ENCODE data around the gene BACH2.

Gene BACH2

DNA sequence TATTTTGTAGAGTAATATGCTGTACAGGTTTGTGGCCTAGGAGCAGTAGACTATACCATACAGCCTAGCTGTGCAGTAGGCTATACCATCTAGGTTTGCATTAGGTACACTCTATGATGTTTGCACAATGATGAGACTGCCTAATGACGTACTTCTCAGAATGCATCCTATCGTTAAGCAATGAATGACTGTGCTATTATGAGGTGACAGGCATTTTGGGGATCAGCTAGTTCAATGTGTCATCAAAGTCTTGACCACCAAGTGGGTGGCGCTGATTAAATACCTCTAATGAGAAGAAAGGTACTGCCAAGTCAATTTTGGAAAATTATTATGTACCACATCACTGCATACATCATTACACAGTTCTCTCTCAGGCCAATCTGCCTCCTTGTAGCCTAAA is 190.2 kb downstream of the BACH2 start:
- H3K4me1 ChIP-seq = no peaks in the 10 kb centered on the region
- H3K9me3 ChIP-seq (ENCODE audit: control insufficient read depth, low read length) = no peaks in the 10 kb centered on the region
- no peak overlapping the region for H3K4me2 ChIP-seq (ENCODE audit: low read length)
- no peaks in the 10 kb centered on the region for H3K79me2 ChIP-seq
- no peak overlapping the region for H3K9ac ChIP-seq
- no peak overlapping the region for H3K27ac ChIP-seq
- H3K4me3 ChIP-seq (ENCODE audit: low read depth, low read length) = no peak overlapping the region
- H3K27me3 ChIP-seq (ENCODE audit: control insufficient read depth, insufficient read depth, low read length) = no peaks in the 10 kb centered on the region
- H3K36me3 ChIP-seq (ENCODE audit: control insufficient read depth, insufficient read depth, low read length) = no peaks in the 10 kb centered on the region
- H2AFZ ChIP-seq = no peak overlapping the region
- TF ChIP-seq, protein P1, sequence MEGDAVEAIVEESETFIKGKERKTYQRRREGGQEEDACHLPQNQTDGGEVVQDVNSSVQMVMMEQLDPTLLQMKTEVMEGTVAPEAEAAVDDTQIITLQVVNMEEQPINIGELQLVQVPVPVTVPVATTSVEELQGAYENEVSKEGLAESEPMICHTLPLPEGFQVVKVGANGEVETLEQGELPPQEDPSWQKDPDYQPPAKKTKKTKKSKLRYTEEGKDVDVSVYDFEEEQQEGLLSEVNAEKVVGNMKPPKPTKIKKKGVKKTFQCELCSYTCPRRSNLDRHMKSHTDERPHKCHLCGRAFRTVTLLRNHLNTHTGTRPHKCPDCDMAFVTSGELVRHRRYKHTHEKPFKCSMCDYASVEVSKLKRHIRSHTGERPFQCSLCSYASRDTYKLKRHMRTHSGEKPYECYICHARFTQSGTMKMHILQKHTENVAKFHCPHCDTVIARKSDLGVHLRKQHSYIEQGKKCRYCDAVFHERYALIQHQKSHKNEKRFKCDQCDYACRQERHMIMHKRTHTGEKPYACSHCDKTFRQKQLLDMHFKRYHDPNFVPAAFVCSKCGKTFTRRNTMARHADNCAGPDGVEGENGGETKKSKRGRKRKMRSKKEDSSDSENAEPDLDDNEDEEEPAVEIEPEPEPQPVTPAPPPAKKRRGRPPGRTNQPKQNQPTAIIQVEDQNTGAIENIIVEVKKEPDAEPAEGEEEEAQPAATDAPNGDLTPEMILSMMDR (IDR thresholded peaks at IDR 0.05) = no peak

- H3K4me2 ChIP-seq (ENCODE audit: low read length) = no peak overlapping the region
- H2AFZ ChIP-seq = no peak overlapping the region
- TF ChIP-seq, protein P1 (IDR thresholded peaks at IDR 0.05) = no peak
- H3K27ac ChIP-seq = no peak overlapping the region
- no peak overlapping the region for H3K9ac ChIP-seq
- H3K4me1 ChIP-seq = no peaks in the 10 kb centered on the region
- H3K36me3 ChIP-seq (ENCODE audit: control insufficient read depth, insufficient read depth, low read length) = no peaks in the 10 kb centered on the region
- H3K9me3 ChIP-seq (ENCODE audit: control insufficient read depth, low read length) = no peaks in the 10 kb centered on the region
- no peak overlapping the region for H3K4me3 ChIP-seq (ENCODE audit: low read depth, low read length)
- no peaks in the 10 kb centered on the region for H3K27me3 ChIP-seq (ENCODE audit: control insufficient read depth, insufficient read depth, low read length)
- H3K79me2 ChIP-seq = no peaks in the 10 kb centered on the region
Observed at GRCh38 chr6:90105506-90106170, 191.0 kb downstream of the BACH2 start.

GRCh38 chr6:90103056-90103800 is 193.4 kb downstream of the BACH2 start:
- no peaks in the 10 kb centered on the region for H3K4me1 ChIP-seq
- no peak overlapping the region for H3K4me2 ChIP-seq (ENCODE audit: low read length)
- H3K9me3 ChIP-seq (ENCODE audit: control insufficient read depth, low read length) = no peaks in the 10 kb centered on the region
- no peak overlapping the region for H2AFZ ChIP-seq
- no peak overlapping the region for H3K27ac ChIP-seq
- no peaks in the 10 kb centered on the region for H3K27me3 ChIP-seq (ENCODE audit: control insufficient read depth, insufficient read depth, low read length)
- no peaks in the 10 kb centered on the region for H3K36me3 ChIP-seq (ENCODE audit: control insufficient read depth, insufficient read depth, low read length)
- TF ChIP-seq, protein P1 (IDR thresholded peaks at IDR 0.05) = no peak
- no peak overlapping the region for H3K9ac ChIP-seq
- H3K4me3 ChIP-seq (ENCODE audit: low read depth, low read length) = no peak overlapping the region
- peaks cover 2% of the 10 kb centered on the region for H3K79me2 ChIP-seq

- TF ChIP-seq, protein P1 (IDR thresholded peaks at IDR 0.05) = no peak
- Histone ChIP-seq H3K4me1 (no peaks in the 10 kb centered on the region), H2AFZ (no peak overlapping the region), H3K27ac (no peak overlapping the region), H3K27me3 (ENCODE audit: control insufficient read depth, insufficient read depth, low read length) (no peaks in the 10 kb centered on the region), H3K4me2 (ENCODE audit: low read length) (no peak overlapping the region), H3K4me3 (ENCODE audit: low read depth, low read length) (no peak overlapping the region), H3K9ac (no peak overlapping the region), H3K79me2 (peaks cover 2% of the 10 kb centered on the region), H3K9me3 (ENCODE audit: control insufficient read depth, low read length) (no peaks in the 10 kb centered on the region), H3K36me3 (ENCODE audit: control insufficient read depth, insufficient read depth, low read length) (no peaks in the 10 kb centered on the region)
Observed at GRCh38 chr6:90101403-90101802, 195.2 kb downstream of the BACH2 start.

Measured in parathyroid adenoma (tissue), 2 donors.